ENCODE measurements around the gene DNAH3. TPM values are rescaled to one million over a fixed set of nuclear protein-coding genes. Genes with fewer than 3 reads are reported as not detected.
"Not testable (repeated sequence)": the region's sequence is repeated elsewhere in the genome, so short reads cannot be mapped to it uniquely, and the experiment has no call there.

DNAH3 gene
- total and polyA plus RNA-seq, 8 donors, result 0.03 TPM; not detected in 7

GRCh38 chr16:20987049-20987448 is 163.6 kb downstream of the DNAH3 start:
- 66 to 70% methylated on average over 5 of the region's 5 CpGs for WGBS, 2 donors
- H3K27me3 ChIP-seq, result no peaks in the 10 kb centered on the region
- H3K27ac ChIP-seq, result no peak overlapping the region
- no peaks in the 10 kb centered on the region for H3K4me1 ChIP-seq
- H3K36me3 ChIP-seq, result no peaks in the 10 kb centered on the region
- DNase-seq (no peak), FAIRE-seq (no peak), ATAC-seq (no peak)
- no peak overlapping the region for H3K4me3 ChIP-seq
- TF ChIP-seq, protein P1, sequence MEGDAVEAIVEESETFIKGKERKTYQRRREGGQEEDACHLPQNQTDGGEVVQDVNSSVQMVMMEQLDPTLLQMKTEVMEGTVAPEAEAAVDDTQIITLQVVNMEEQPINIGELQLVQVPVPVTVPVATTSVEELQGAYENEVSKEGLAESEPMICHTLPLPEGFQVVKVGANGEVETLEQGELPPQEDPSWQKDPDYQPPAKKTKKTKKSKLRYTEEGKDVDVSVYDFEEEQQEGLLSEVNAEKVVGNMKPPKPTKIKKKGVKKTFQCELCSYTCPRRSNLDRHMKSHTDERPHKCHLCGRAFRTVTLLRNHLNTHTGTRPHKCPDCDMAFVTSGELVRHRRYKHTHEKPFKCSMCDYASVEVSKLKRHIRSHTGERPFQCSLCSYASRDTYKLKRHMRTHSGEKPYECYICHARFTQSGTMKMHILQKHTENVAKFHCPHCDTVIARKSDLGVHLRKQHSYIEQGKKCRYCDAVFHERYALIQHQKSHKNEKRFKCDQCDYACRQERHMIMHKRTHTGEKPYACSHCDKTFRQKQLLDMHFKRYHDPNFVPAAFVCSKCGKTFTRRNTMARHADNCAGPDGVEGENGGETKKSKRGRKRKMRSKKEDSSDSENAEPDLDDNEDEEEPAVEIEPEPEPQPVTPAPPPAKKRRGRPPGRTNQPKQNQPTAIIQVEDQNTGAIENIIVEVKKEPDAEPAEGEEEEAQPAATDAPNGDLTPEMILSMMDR (IDR thresholded peaks at IDR 0.05), result no peak
- intact Hi-C loops (cut with DNase I), result no loop called here
- H3K9me3 ChIP-seq, result no peaks in the 10 kb centered on the region

DNA sequence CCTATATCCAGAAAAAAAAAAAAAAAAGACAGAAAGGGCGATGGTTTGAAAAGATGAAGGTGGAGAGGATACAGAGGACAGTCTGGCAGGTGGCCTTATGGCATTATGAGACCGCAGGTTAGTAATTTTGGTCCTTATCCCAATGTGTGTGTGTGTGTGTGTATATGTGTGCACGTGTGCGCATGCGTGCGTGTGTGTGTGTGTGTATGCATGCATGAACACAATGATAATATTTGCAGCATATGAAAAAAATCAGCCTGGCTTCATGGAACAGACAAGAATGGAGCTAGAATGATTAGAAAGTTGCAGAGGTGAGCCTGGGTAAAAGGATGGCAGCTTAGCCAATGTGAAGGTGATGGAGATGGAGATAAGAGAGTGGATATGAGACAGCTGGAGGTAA is 166.6 kb downstream of the DNAH3 start:
- H3K4me1 ChIP-seq, result no peaks in the 10 kb centered on the region
- no peaks in the 10 kb centered on the region for H3K36me3 ChIP-seq
- intact Hi-C loops (cut with DNase I), result no loop called here
- WGBS, 2 donors, result 77 to 83% methylated on average over 6 of the region's 6 CpGs
- no peak overlapping the region for H3K27ac ChIP-seq
- ATAC-seq (no peak), DNase-seq (no peak), FAIRE-seq (no peak)
- TF ChIP-seq, protein P1 (IDR thresholded peaks at IDR 0.05), result no peak
- H3K4me3 ChIP-seq, result no peak overlapping the region
- H3K9me3 ChIP-seq, result no peaks in the 10 kb centered on the region
- no peaks in the 10 kb centered on the region for H3K27me3 ChIP-seq

DNA sequence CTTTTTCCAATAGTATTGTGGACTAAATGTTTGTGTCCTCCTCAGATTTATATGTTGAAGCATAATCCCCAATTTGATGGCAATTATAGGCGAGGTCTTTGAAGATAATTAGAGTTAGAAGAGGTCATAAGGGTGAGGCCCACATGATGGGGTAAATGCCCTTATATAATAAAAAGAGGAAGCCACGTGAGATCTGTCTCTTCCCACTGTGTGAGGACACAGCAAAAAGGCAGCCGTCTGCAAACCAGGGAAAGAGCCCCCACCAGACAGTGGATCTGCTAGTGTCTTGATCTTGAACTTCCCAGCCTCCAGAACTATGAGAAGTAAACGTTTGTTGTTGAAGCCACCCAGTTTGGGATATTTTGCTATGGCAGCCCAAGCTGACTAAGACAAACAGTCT is 174.1 kb downstream of the DNAH3 start:
- Histone ChIP-seq H3K27me3 (no peaks in the 10 kb centered on the region), H3K4me3 (no peak overlapping the region), H3K4me1 (no peaks in the 10 kb centered on the region), H3K36me3 (no peaks in the 10 kb centered on the region), H3K27ac (no peak overlapping the region), H3K9me3 (no peaks in the 10 kb centered on the region)
- TF ChIP-seq, protein P1 (IDR thresholded peaks at IDR 0.05), result no peak
- intact Hi-C loops (cut with DNase I), result no loop called here
- 67 to 74% methylated on average over 4 of the region's 4 CpGs for WGBS, 2 donors
- DNase-seq (no peak), FAIRE-seq (no peak), ATAC-seq (no peak)

DNA sequence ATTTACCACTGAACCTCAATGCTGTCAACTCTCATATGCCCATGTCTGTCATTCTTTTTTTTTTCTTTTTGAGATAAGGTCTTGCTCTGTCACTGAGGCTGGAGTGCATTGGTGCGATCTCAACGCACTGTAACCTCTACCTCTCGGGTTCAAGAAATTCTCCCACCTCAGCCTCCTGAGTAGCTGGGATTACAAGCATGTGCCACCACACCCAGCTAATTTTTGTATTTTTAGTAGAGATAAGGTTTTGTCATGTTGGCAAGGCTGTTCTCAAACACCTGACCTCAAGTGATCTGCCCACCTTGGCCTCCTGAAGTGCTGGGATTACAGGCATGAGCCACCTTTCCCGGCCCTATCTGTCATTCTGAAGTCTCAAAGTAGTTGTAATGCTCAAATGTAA is 177.4 kb downstream of the DNAH3 start:
- H3K36me3 ChIP-seq; H3K4me3 ChIP-seq; ATAC-seq; DNase-seq; intact Hi-C loops (cut with DNase I); H3K9me3 ChIP-seq; H3K27ac ChIP-seq; H3K27me3 ChIP-seq; FAIRE-seq; H3K4me1 ChIP-seq: not testable (repeated sequence)
- 78 to 80% methylated on average over 4 of the region's 4 CpGs for WGBS, 2 donors

DNA sequence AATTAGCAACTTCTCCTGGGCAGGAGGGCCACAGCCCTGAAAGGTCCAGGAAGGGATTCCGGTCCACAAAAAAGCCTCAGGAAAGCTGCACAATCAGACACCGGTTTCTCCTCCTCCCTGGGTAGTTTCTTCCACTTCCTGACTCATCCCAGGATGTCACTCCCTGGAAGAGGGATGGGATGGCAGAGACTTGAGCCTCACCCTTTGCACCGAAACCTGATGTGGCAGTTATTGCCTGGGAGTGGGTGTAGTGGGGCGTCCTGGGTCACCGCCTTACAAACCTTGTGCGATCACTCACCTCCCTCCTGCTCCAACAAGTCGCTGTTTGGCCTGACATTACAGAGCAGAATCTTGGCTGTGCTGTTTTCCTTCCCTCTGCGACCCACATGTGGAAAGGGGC is 179.2 kb downstream of the DNAH3 start:
- ATAC-seq (no peak), FAIRE-seq (no peak), DNase-seq (no peak)
- Histone ChIP-seq H3K36me3 (no peaks in the 10 kb centered on the region), H3K4me1 (no peaks in the 10 kb centered on the region), H3K27me3 (no peaks in the 10 kb centered on the region), H3K27ac (no peak overlapping the region), H3K9me3 (no peaks in the 10 kb centered on the region), H3K4me3 (no peak overlapping the region)
- 80 to 88% methylated on average over 8 of the region's 8 CpGs for WGBS, 2 donors
- TF ChIP-seq, protein P1 (IDR thresholded peaks at IDR 0.05), result no peak
- intact Hi-C loops (cut with DNase I), result no loop called here

GRCh38 chr16:20969386-20969785 is 181.3 kb downstream of the DNAH3 start:
- FAIRE-seq, result no peak
- no peak for DNase-seq
- WGBS, 2 donors, result 53 to 59% methylated on average over 5 of the region's 5 CpGs

More at GRCh38 chr16:20969386-20969785, 181.3 kb downstream of the DNAH3 start:
- intact Hi-C loops (cut with DNase I), result no loop called here
- Histone ChIP-seq H3K27me3 (no peaks in the 10 kb centered on the region), H3K4me1 (no peaks in the 10 kb centered on the region), H3K9me3 (no peaks in the 10 kb centered on the region), H3K36me3 (no peaks in the 10 kb centered on the region), H3K4me3 (no peak overlapping the region), H3K27ac (no peak overlapping the region)
- no peak for ATAC-seq
- TF ChIP-seq, protein P1 (IDR thresholded peaks at IDR 0.05), result no peak
